Epithelial cell of proximal tubule (primary cell): ENCODE measurements around the gene CCDC40. TPM values are rescaled to one million over a fixed set of nuclear protein-coding genes. Genes with fewer than 3 reads are reported as not detected.

Source experiments
- DNase-seq: peaks from one replicate; pipeline ENCODE4 v3.0.0-alpha.2; 2011; ENCODE audit warnings: low read depth
- H3K4me3 ChIP-seq: 2 replicates; pipeline ENCODE4 v1.5.1; 2011; ENCODE audit warnings: low read depth, mild to moderate bottlenecking, low read length
- total RNA-seq: library from RNA; depleted of rRNA; stranded (reverse); fragments of >200 nt; gene quantifications from 2 replicates; pipeline ENCODE4 v1.2.3, GENCODE V29; 2015
- TF ChIP-seq, protein P1 (sequence below): conservative IDR thresholded peaks from 2 replicates; pipeline ENCODE4 v1.5.1; 2012; ENCODE audit warnings: low read depth, mild to moderate bottlenecking, low read length

CCDC40 gene
- total RNA-seq, 1 donor from 2014 or later = 2.2 TPM

DNA sequence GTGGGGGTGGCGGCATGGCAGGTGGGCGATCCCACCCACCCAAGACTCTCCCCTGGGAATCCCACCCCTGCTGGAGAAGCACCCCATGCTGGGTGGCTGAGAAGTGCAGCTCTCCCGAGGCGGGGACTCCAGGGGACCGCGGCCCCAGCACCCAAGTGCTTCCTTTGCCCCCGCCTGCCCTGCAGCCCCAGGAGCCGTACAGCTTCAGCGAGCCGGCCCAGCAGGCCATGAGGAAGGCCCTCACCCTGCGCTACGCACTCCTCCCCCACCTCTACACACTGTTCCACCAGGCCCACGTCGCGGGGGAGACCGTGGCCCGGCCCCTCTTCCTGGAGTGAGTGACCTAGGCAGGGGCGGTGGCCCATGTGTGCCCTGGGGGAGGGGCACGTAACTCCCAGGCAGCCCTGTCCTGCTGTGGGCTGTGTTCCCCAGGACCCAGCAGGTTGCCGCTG is 76.6 kb downstream of the CCDC40 start:
- no peak overlapping the region for H3K4me3 ChIP-seq
- TF ChIP-seq, protein P1, sequence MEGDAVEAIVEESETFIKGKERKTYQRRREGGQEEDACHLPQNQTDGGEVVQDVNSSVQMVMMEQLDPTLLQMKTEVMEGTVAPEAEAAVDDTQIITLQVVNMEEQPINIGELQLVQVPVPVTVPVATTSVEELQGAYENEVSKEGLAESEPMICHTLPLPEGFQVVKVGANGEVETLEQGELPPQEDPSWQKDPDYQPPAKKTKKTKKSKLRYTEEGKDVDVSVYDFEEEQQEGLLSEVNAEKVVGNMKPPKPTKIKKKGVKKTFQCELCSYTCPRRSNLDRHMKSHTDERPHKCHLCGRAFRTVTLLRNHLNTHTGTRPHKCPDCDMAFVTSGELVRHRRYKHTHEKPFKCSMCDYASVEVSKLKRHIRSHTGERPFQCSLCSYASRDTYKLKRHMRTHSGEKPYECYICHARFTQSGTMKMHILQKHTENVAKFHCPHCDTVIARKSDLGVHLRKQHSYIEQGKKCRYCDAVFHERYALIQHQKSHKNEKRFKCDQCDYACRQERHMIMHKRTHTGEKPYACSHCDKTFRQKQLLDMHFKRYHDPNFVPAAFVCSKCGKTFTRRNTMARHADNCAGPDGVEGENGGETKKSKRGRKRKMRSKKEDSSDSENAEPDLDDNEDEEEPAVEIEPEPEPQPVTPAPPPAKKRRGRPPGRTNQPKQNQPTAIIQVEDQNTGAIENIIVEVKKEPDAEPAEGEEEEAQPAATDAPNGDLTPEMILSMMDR = no peak
- no peak for DNase-seq

DNA sequence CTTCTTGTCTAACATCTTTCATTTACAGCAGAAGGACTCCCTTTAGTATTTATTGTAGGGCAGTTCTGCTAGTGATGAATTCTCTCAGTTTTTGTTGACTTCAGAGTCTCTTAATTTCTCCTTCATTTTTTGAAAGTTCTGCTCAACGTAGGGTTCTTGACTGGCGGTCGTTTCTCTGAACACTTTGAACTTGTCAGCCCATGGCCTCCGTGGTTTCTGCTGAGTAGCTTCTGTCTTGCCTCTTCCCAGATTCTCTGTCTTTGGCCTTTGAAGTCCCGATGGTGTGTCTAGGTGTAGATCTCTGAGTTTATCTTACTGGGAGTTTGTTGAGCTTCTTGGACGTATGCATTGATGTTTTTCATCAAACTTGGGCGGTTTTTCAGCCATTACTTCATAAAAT is 78.3 kb downstream of the CCDC40 start:
- TF ChIP-seq, protein P1 = no peak
- no peak for DNase-seq
- H3K4me3 ChIP-seq = no peak overlapping the region

DNA sequence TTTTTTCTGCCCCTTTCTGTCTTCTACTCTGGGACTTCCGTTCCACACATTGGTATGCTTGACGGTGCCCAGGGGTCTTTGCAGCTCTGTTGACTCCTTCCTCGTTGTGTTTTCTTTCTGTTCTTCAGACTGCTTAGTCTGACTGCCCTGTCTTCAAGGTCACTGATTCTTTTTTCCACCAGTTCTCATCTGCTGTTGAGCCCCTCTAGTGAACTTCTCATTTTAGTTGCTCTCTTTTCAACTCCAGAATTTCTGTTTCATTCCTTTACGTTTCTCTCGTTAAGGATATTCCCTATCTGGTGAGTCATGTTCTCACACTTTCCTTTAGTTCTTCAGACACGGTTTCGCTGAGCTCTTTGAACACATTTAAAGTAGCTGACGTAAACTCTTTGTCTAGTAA is 78.7 kb downstream of the CCDC40 start:
- DNase-seq = no peak
- H3K4me3 ChIP-seq = no peak overlapping the region
- TF ChIP-seq, protein P1 = no peak

DNA sequence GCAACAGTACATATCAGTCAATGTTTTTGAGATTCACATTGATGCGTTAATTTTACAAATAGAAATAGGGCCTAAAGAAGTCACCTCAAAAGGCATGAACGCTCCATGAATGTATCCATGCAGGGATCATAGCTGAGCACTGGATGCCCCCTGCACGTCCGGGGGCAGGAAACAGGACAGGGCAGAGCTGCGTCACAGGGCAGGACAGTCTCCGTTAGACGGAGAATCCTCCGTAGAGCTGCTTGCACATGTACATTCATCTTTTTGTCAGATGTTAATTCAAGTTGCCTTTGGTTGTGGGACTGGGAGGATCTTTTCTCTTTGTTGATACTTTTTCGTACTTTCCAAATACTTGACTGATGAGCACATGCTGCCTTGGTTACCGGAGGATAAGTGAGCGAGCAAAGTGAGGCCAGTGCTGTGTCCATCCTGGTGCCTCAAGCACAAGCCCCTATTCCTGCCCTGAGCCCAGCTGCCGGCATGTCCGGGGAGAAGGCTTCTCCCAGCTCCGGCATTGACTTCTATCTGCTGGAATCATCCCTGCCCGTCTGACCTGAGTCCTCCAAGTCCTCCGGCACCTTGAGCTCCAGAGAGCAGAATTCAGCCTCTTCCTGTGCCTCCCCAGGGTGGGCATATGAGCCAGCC is 80.0 kb downstream of the CCDC40 start:
- TF ChIP-seq, protein P1 = no peak
- H3K4me3 ChIP-seq = no peak overlapping the region
- DNase-seq = no peak

DNA sequence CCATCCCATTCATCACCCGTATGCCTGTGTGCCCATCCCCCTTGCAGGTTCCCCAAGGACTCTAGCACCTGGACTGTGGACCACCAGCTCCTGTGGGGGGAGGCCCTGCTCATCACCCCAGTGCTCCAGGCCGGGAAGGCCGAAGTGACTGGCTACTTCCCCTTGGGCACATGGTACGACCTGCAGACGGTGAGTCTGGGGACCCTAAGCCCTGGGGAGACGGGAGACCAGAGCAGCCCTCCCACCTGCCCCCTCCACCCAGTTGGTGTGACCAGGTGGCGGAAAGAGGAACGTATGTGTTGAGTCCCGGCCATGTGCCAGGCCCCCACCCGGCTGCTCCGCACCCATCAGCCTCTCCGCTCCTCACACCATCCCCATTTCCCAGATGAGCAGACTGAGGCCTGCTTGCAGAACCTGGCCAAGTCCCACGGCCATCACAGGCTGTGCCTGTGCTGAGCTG is 80.5 kb downstream of the CCDC40 start:
- TF ChIP-seq, protein P1 = no peak
- no peak for DNase-seq

DNA sequence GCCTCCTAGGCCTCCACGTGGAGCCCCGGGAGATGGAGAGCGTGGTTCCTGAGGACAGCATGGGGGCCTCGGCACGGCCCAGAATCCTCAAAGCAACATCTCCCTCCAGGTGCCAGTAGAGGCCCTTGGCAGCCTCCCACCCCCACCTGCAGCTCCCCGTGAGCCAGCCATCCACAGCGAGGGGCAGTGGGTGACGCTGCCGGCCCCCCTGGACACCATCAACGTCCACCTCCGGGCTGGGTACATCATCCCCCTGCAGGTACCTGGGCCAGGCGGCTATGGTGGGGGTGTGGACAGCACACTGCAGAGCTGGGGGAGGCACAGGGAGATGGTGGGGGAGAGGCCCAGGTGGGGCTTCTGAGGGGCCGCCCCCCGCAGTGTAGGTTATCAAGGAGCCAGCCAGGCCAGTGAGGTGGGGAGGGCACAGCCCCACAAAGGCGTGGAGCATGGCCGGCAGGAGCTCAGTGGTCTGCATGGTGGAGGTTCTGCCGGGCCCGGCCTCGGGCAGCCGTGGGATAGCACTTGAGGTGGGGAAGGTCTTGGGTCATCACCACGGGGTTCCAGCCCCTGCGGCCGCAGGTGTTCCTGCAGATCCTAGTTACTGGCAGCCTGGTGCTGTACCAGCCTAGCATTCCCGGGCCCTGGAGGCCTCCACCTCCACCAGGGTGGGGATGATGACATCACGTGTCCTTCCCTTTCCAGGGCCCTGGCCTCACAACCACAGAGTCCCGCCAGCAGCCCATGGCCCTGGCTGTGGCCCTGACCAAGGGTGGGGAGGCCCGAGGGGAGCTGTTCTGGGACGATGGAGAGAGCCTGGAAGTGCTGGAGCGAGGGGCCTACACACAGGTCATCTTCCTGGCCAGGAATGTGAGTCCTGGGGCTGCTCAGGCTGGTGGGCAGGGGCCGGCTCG is 81.3 kb downstream of the CCDC40 start:
- TF ChIP-seq, protein P1 = no peak
- no peak for DNase-seq
- no peak overlapping the region for H3K4me3 ChIP-seq

More for the DNA sequence above, 80.5 kb downstream of the CCDC40 start:
- no peak overlapping the region for H3K4me3 ChIP-seq
